Measurements from ENCODE around the gene GALNS. TPM values are rescaled to one million over a fixed set of nuclear protein-coding genes. Genes with fewer than 3 reads are reported as not detected.
"Not testable (repeated sequence)": the region's sequence is repeated elsewhere in the genome, so short reads cannot be mapped to it uniquely, and the experiment has no call there.

Gene GALNS
- polyA plus RNA-seq, 1 donor from 2014 or later: 19.4 TPM

GRCh38 chr16:88895335-88895734 is 38.6 kb upstream of the GALNS start:
- H3K4me3 ChIP-seq (ENCODE audit: low read length): no peak overlapping the region
- no peak overlapping the region for H2AFZ ChIP-seq (ENCODE audit: low read depth, low read length)
- no peak overlapping the region for H3K9ac ChIP-seq (ENCODE audit: low read length)
- H4K20me1 ChIP-seq (ENCODE audit: insufficient read depth): no peaks in the 10 kb centered on the region
- H3K36me3 ChIP-seq (ENCODE audit: insufficient read depth, low read length): no peaks in the 10 kb centered on the region
- no peak overlapping the region for H3K4me2 ChIP-seq (ENCODE audit: low read length)
- no peaks in the 10 kb centered on the region for H3K9me3 ChIP-seq (ENCODE audit: low read length)
- no peak overlapping the region for H3K27ac ChIP-seq (ENCODE audit: low read length)
- H3F3A ChIP-seq (ENCODE audit: insufficient read depth, low read length, poor library complexity, severe bottlenecking): no peaks in the 10 kb centered on the region
- no peaks in the 10 kb centered on the region for H3K79me2 ChIP-seq (replicated peaks; ENCODE audit: insufficient read depth, low read length)
- no peaks in the 10 kb centered on the region for H3K27me3 ChIP-seq (ENCODE audit: insufficient read depth, low read depth, low read length)
- H3K9me2 ChIP-seq (ENCODE audit: insufficient read depth, low read length): no peaks in the 10 kb centered on the region
- TF ChIP-seq MXI1 (conservative IDR thresholded peaks at IDR 0.05; ENCODE audit: poor library complexity, severe bottlenecking): no peak
- TF ChIP-seq POLR2AphosphoS5 (IDR thresholded peaks at IDR 0.05): no peak
- TF ChIP-seq TAF1 (IDR thresholded peaks at IDR 0.05; ENCODE audit: low read depth): no peak
- no peak for TF ChIP-seq EP300 (conservative IDR thresholded peaks at IDR 0.05; ENCODE audit: poor library complexity, severe bottlenecking)
- TF ChIP-seq CTCF (IDR thresholded peaks at IDR 0.05; ENCODE audit: poor library complexity, severe bottlenecking): no peak
- TF ChIP-seq SMC3 (conservative IDR thresholded peaks at IDR 0.05; ENCODE audit: poor library complexity): no peak
- no peak for TF ChIP-seq RAD21 (conservative IDR thresholded peaks at IDR 0.05)
- TF ChIP-seq EZH2 (IDR thresholded peaks at IDR 0.05; ENCODE audit: borderline replicate concordance, insufficient read depth, low read length, poor library complexity, severe bottlenecking): no peak
- TF ChIP-seq REST (IDR thresholded peaks at IDR 0.05; ENCODE audit: borderline replicate concordance): no peak

- no peaks in the 10 kb centered on the region for H3F3A ChIP-seq (ENCODE audit: insufficient read depth, low read length, poor library complexity, severe bottlenecking)
- H3K9ac ChIP-seq (ENCODE audit: low read length): no peak overlapping the region
- no peaks in the 10 kb centered on the region for H3K79me2 ChIP-seq (replicated peaks; ENCODE audit: insufficient read depth, low read length)
- H3K27me3 ChIP-seq (ENCODE audit: insufficient read depth, low read depth, low read length): no peaks in the 10 kb centered on the region
- H3K9me2 ChIP-seq (ENCODE audit: insufficient read depth, low read length): no peaks in the 10 kb centered on the region
- H3K4me3 ChIP-seq (ENCODE audit: low read length): no peak overlapping the region
- no peak overlapping the region for H3K27ac ChIP-seq (ENCODE audit: low read length)
- no peak for TF ChIP-seq RAD21 (conservative IDR thresholded peaks at IDR 0.05)
- TF ChIP-seq POLR2AphosphoS5 (IDR thresholded peaks at IDR 0.05): no peak
- no peak for TF ChIP-seq EZH2 (IDR thresholded peaks at IDR 0.05; ENCODE audit: borderline replicate concordance, insufficient read depth, low read length, poor library complexity, severe bottlenecking)
- no peak for TF ChIP-seq TAF1 (IDR thresholded peaks at IDR 0.05; ENCODE audit: low read depth)
- TF ChIP-seq MXI1 (conservative IDR thresholded peaks at IDR 0.05; ENCODE audit: poor library complexity, severe bottlenecking): no peak
- H3K9me3 ChIP-seq (ENCODE audit: low read length): no peaks in the 10 kb centered on the region
- no peak overlapping the region for H2AFZ ChIP-seq (ENCODE audit: low read depth, low read length)
- H4K20me1 ChIP-seq (ENCODE audit: insufficient read depth): no peaks in the 10 kb centered on the region
- H3K36me3 ChIP-seq (ENCODE audit: insufficient read depth, low read length): no peaks in the 10 kb centered on the region
- no peak overlapping the region for H3K4me2 ChIP-seq (ENCODE audit: low read length)
These were observed 38.0 kb upstream of the GALNS start for GRCh38 chr16:88894681-88895300.

GRCh38 chr16:88894266-88894665 is 37.5 kb upstream of the GALNS start:
- H3F3A ChIP-seq (ENCODE audit: insufficient read depth, low read length, poor library complexity, severe bottlenecking); H3K27me3 ChIP-seq (ENCODE audit: insufficient read depth, low read depth, low read length); H3K9ac ChIP-seq (ENCODE audit: low read length); H3K4me3 ChIP-seq (ENCODE audit: low read length); H3K4me2 ChIP-seq (ENCODE audit: low read length); H3K27ac ChIP-seq (ENCODE audit: low read length); H3K79me2 ChIP-seq (replicated peaks; ENCODE audit: insufficient read depth, low read length); H3K9me3 ChIP-seq (ENCODE audit: low read length); H3K9me2 ChIP-seq (ENCODE audit: insufficient read depth, low read length); H4K20me1 ChIP-seq (ENCODE audit: insufficient read depth); H2AFZ ChIP-seq (ENCODE audit: low read depth, low read length); H3K36me3 ChIP-seq (ENCODE audit: insufficient read depth, low read length): not testable (repeated sequence)
